T-cell (primary cell): ENCODE data around the gene OR5M3. TPM values are rescaled to one million over a fixed set of nuclear protein-coding genes. Genes with fewer than 3 reads are reported as not detected.

ENCODE experiments used
- ATAC-seq, 4 experiments: fragments of 200-7000 bp in 3 of 4; fragments of 150-1000 bp in 1 of 4; cut with Tn5 transposase; replicated peaks in 1 of 4; 1 replicate in 3 of 4; 2 replicates in 1 of 4; pipeline ENCODE4 v1.10.0; 2021; ENCODE audit warnings: moderate library complexity in 3 of 4, mild to moderate bottlenecking in 2 of 4, moderate number of reproducible peaks in 1 of 4
- CTCF ChIA-PET, 2 donors: fragments of 300-600 bp; sonication (Branson Sonifier 250); formaldehyde crosslinking; loops; one replicate each; lab custom pipeline; 2022; ENCODE audit warnings: antibody characterized with exemption in 2 of 2; lab: Charles Lee
- POLR2A ChIA-PET, 2 donors: fragments of 300-600 bp; sonication (Branson Sonifier 250); formaldehyde crosslinking; loops; one replicate each; lab custom pipeline; 2022; ENCODE audit warnings: antibody characterized with exemption in 2 of 2; lab: Charles Lee
- DNase-seq, 35 experiments: peaks; one replicate each; pipeline versions ENCODE4 v3.0.0 to v3.0.0-alpha.2; 2013 to 2023
- H3K27ac ChIP-seq: one replicate; pipeline ENCODE4 v1.5.1; 2013; ENCODE audit warnings: low read length
- H3K27me3 ChIP-seq, 2 experiments: replicated peaks in 1 of 2; 1 replicate in 1 of 2; 2 replicates in 1 of 2; pipeline versions ENCODE4 v1.6.1 to v1.7.0; 2013; ENCODE audit warnings: low read length in 1 of 2, mixed read lengths in 1 of 2; ENCODE audit not compliant: control insufficient read depth in 2 of 2, insufficient read depth in 2 of 2; ENCODE audit errors: extremely low read depth in 1 of 2
- H3K36me3 ChIP-seq, 2 donors: 1 replicate in 1 of 2; 2 replicates in 1 of 2; pipeline versions ENCODE4 v1.6.1 to v1.7.0; 2013; ENCODE audit warnings: low read length in 1 of 2; ENCODE audit not compliant: control insufficient read depth in 2 of 2, insufficient read depth in 1 of 2; ENCODE audit errors: extremely low read depth in 1 of 2
- H3K4me1 ChIP-seq, 2 experiments: 1 replicate in 1 of 2; 2 replicates in 1 of 2; pipeline versions ENCODE4 v1.6.1 to v1.7.0; 2013; ENCODE audit warnings: low read length in 2 of 2, mixed read lengths in 1 of 2; ENCODE audit not compliant: insufficient read depth in 2 of 2, control insufficient read depth in 1 of 2; ENCODE audit errors: extremely low read depth in 1 of 2
- H3K4me3 ChIP-seq, 2 donors: 1 replicate in 1 of 2; 2 replicates in 1 of 2; pipeline versions ENCODE4 v1.5.1 to v1.7.0; 2013; ENCODE audit warnings: mild to moderate bottlenecking in 2 of 2, low read length in 1 of 2, moderate library complexity in 1 of 2; ENCODE audit not compliant: control insufficient read depth in 1 of 2; ENCODE audit errors: extremely low read depth in 1 of 2
- H3K9me3 ChIP-seq: 2 replicates; pipeline ENCODE4 v1.7.0; 2013
- H3K27ac Mint-ChIP-seq, 2 donors: one replicate each; pipeline ENCODE4 v1.8.0; 2020 to 2021; ENCODE audit warnings: mild to moderate bottlenecking in 2 of 2, mixed read lengths in 2 of 2
- H3K27me3 Mint-ChIP-seq, 2 donors: one replicate each; pipeline ENCODE4 v1.8.0; 2021 to 2022; ENCODE audit warnings: mixed read lengths in 2 of 2
- H3K36me3 Mint-ChIP-seq: one replicate; pipeline ENCODE4 v1.8.0; 2021; ENCODE audit warnings: mixed read lengths
- H3K4me1 Mint-ChIP-seq, 3 donors: one replicate each; pipeline ENCODE4 v1.8.0; 2020 to 2022; ENCODE audit warnings: mixed read lengths in 3 of 3, mild to moderate bottlenecking in 1 of 3
- H3K4me3 Mint-ChIP-seq, 3 donors: one replicate each; pipeline ENCODE4 v1.8.0; 2020 to 2022; ENCODE audit warnings: mild to moderate bottlenecking in 3 of 3, mixed read lengths in 3 of 3, moderate library complexity in 3 of 3
- H3K9me3 Mint-ChIP-seq, 3 donors: one replicate each; pipeline ENCODE4 v1.8.0; 2020 to 2022; ENCODE audit warnings: mixed read lengths in 3 of 3
- WGBS: methylation state at CpG from one replicate; pipeline ENCODE4 v1.1.5; 2013; ENCODE audit warnings: missing lambda C conversion rate; ENCODE audit not compliant: insufficient coverage; 5-methylcytosine and 5-hydroxymethylcytosine counted together
- total RNA-seq, 35 experiments: library from RNA in 6 of 35; stranded (reverse) in 6 of 35; fragments of 120-200 nt in 1 of 35; gene quantifications; one replicate each; pipeline versions ENCODE4 v1.2.1 to v1.2.4 and lab custom pipeline; 2013 to 2026

Gene OR5M3
- total RNA-seq, result not detected
- not detected for total RNA-seq (2013)
- 0 reads per million in 29 experiments for total RNA-seq (lab: John Stamatoyannopoulos, UW)

DNA sequence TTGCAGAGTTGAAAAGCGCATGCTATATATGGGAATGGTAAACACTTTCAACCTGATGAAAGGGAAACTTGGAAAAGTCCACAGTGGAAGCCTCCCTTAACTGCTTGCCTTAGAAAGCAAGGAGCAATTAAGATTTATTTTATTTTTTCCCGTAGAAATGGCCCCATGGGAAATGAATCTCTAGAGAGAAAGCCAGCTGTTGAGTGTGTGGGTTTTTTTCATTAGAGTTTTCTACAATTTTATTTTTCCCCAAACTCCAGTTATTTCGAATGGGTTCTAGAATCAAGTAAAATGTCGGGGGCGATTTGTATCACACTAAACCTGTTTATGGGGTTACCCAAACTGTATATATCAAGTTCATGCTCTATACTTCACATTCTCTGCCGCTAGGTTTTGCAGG is at the start of gene OR5M3:
Gene OR5M3, minus strand, starts transcription at position 101 of the 400 bp plus-strand sequence. CDS start 2,855 bp downstream, outside the sequence.
- Mint-ChIP-seq H3K4me1 (no peaks in the 10 kb centered on the region), H3K36me3 (no peaks in the 10 kb centered on the region), H3K9me3 (peaks cover 4 to 7% (median 5%) of the 10 kb centered on the region in 3 donors), H3K27ac (no peak within 1 kb of the TSS), H3K27me3 (no peaks in the 10 kb centered on the region), H3K4me3 (no peak within 1 kb of the TSS)
- Histone ChIP-seq H3K36me3 (no peaks in the 10 kb centered on the region), H3K4me3 (no peak within 1 kb of the TSS), H3K27ac (no peak within 1 kb of the TSS), H3K9me3 (no peaks in the 10 kb centered on the region), H3K27me3 (no peaks in the 10 kb centered on the region), H3K4me1 (no peaks in the 10 kb centered on the region)
- WGBS, result no CpG with 5 or more reads among the region's 6 CpGs
- DNase-seq (no peak), ATAC-seq (no peak)
- CTCF ChIA-PET, result no interaction called here
- POLR2A ChIA-PET, result no interaction called here

- no peaks in the 10 kb centered on the region for H3K4me1 Mint-ChIP-seq
- DNase-seq, result no peak
- Histone ChIP-seq H3K36me3 (no peaks in the 10 kb centered on the region), H3K27ac (no peak overlapping the region), H3K9me3 (no peaks in the 10 kb centered on the region), H3K4me3 (no peak overlapping the region), H3K4me1 (no peaks in the 10 kb centered on the region), H3K27me3 (no peaks in the 10 kb centered on the region)
- H3K27ac Mint-ChIP-seq, result no peak overlapping the region
- ChIA-PET POLR2A (no interaction called here), CTCF (no interaction called here)
- H3K9me3 Mint-ChIP-seq, result peaks cover 16 to 20% (median 17%) of the 10 kb centered on the region in 3 donors
- WGBS, result 65% methylated on average over 2 of the region's 5 CpGs
- no peaks in the 10 kb centered on the region for H3K27me3 Mint-ChIP-seq
- H3K36me3 Mint-ChIP-seq, result no peaks in the 10 kb centered on the region
- H3K4me3 Mint-ChIP-seq, result no peak overlapping the region
- ATAC-seq, result no peak
Measured at GRCh38 chr11:56522008-56522407, 48.9 kb upstream of the OR5M3 start.

DNA sequence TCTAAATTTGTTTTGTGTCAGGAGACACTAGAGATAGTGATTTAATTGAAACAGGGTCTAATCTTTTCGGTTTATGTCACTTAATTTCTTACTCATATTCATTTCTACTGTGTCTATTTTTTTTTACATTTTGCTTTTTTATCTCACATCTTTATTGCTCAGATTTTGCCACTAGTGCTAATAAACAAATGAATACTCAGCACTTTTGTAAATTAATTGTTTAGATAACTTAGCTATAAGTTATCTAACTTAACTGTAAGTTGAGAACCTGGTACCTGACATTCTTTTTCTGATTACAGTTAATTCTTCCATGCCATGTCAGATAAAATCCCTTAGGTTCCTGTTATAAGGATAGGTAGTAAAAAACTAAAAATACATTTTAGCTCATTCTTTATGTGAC is 40.1 kb upstream of the OR5M3 start:
- ATAC-seq, result no peak
- H3K27ac ChIP-seq, result no peak overlapping the region
- no peak overlapping the region for H3K4me3 Mint-ChIP-seq
- no peak for DNase-seq
- no peaks in the 10 kb centered on the region for H3K27me3 ChIP-seq
- H3K9me3 ChIP-seq, result no peaks in the 10 kb centered on the region
- H3K36me3 Mint-ChIP-seq, result no peaks in the 10 kb centered on the region
- ChIA-PET CTCF (no interaction called here), POLR2A (no interaction called here)
- H3K9me3 Mint-ChIP-seq, result peaks cover 9 to 16% (median 9%) of the 10 kb centered on the region in 3 donors
- H3K4me3 ChIP-seq, result no peak overlapping the region
- H3K4me1 ChIP-seq, result no peaks in the 10 kb centered on the region
- no peaks in the 10 kb centered on the region for H3K4me1 Mint-ChIP-seq
- no peaks in the 10 kb centered on the region for H3K27me3 Mint-ChIP-seq
- no peaks in the 10 kb centered on the region for H3K36me3 ChIP-seq
- WGBS, result no CpG with 5 or more reads among the region's 1 CpG
- no peak overlapping the region for H3K27ac Mint-ChIP-seq

- Mint-ChIP-seq H3K4me1 (no peaks in the 10 kb centered on the region), H3K9me3 (peaks cover 9 to 16% (median 11%) of the 10 kb centered on the region in 3 donors), H3K4me3 (no peak overlapping the region), H3K27ac (no peak overlapping the region), H3K27me3 (no peaks in the 10 kb centered on the region), H3K36me3 (no peaks in the 10 kb centered on the region)
- no peak for ATAC-seq
- H3K27me3 ChIP-seq, result no peaks in the 10 kb centered on the region
- no CpG with 5 or more reads among the region's 1 CpG for WGBS
- no peaks in the 10 kb centered on the region for H3K4me1 ChIP-seq
- ChIA-PET POLR2A (no interaction called here), CTCF (no interaction called here)
- no peaks in the 10 kb centered on the region for H3K9me3 ChIP-seq
- no peak for DNase-seq
- H3K27ac ChIP-seq, result no peak overlapping the region
- H3K4me3 ChIP-seq, result no peak overlapping the region
- H3K36me3 ChIP-seq, result no peaks in the 10 kb centered on the region
Measured at GRCh38 chr11:56509439-56509838, 36.3 kb upstream of the OR5M3 start.

DNA sequence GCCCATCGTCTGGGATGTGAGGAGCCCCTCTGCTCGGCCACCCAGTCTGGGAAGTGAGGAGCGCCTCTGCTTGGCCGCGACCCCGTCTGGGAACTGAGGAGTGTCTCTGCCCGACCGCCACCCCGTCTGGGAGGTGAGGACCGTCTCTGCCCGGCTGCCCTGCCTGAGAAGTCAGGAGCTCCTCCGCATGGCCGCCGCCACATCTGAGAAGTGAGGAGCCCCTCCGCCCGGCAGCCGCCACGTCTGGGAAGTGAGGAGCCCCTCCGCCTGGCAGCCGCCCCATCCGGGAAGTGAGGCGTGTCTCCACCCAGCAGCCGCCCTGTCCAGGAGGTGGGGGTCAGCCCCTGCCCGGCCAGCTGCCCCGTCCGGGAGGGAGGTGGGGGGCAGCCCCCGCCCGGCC is 23.9 kb upstream of the OR5M3 start:
- Histone ChIP-seq H3K27ac (no peak overlapping the region), H3K4me3 (no peak overlapping the region), H3K4me1 (no peaks in the 10 kb centered on the region), H3K36me3 (no peaks in the 10 kb centered on the region), H3K27me3 (no peaks in the 10 kb centered on the region), H3K9me3 (no peaks in the 10 kb centered on the region)
- peaks cover 16 to 23% (median 20%) of the 10 kb centered on the region in 3 donors for H3K9me3 Mint-ChIP-seq
- no peaks in the 10 kb centered on the region for H3K4me1 Mint-ChIP-seq
- DNase-seq (no peak), ATAC-seq (no peak)
- ChIA-PET POLR2A (no interaction called here), CTCF (no interaction called here)
- no peaks in the 10 kb centered on the region for H3K36me3 Mint-ChIP-seq
- no peaks in the 10 kb centered on the region for H3K27me3 Mint-ChIP-seq
- 94% methylated on average over 21 of the region's 28 CpGs for WGBS
- H3K27ac Mint-ChIP-seq, result no peak overlapping the region
- no peak overlapping the region for H3K4me3 Mint-ChIP-seq

DNA sequence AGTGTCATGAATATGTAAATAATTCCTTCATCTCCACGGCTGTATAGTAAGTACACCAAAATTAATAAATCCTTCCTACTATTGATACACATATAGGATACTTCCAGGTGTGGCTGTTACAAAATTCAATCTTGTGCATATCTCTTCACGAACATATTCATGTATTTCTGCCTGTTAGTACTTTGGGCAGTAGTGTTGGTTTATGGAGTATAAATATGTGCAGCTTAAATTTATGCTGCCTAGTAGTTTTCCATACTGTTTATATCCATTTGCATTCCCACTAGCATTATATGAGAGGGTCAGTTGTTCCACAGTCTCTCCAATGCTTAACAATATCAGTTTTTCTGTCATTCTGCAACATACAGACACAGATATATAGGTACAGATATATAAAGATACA is 22.0 kb upstream of the OR5M3 start:
- CTCF ChIA-PET, result no interaction called here
- Histone ChIP-seq H3K27me3 (no peaks in the 10 kb centered on the region), H3K36me3 (no peaks in the 10 kb centered on the region), H3K4me1 (no peaks in the 10 kb centered on the region), H3K27ac (no peak overlapping the region), H3K4me3 (no peak overlapping the region), H3K9me3 (no peaks in the 10 kb centered on the region)
- Mint-ChIP-seq H3K27ac (no peak overlapping the region), H3K36me3 (no peaks in the 10 kb centered on the region), H3K9me3 (peaks cover 16 to 32% (median 24%) of the 10 kb centered on the region in 3 donors), H3K4me3 (no peak overlapping the region), H3K27me3 (no peaks in the 10 kb centered on the region), H3K4me1 (no peaks in the 10 kb centered on the region)
- no peak for ATAC-seq
- POLR2A ChIA-PET, result no interaction called here
- DNase-seq, result no peak
- no CpG with 5 or more reads among the region's 2 CpGs for WGBS

DNA sequence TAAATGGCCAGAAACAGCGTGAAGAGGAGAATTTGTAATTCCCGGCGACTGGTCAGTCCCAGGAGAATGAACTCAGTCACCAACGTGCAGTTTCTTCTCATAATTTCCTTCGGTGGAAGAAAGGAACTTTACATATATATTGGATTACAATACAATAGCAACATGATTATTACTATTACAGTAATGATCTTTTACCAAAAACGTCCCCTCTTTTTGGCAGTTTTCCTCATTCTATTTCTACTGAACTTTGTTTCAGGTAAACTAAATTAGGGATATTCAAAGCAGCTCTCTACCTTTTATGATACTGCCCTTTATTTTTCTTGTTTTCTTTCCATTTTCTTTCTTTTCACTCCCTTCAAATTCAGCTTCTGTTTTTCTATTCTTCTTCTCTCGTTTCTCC is 18.1 kb upstream of the OR5M3 start, which contains the start of gene OR5M8:
Gene OR5M8, minus strand, starts transcription at position 101 of the 400 bp plus-strand sequence. Its CDS starts 0 bp downstream, at position 101.
- DNase-seq (no peak), ATAC-seq (no peak)
- Mint-ChIP-seq H3K27me3 (no peaks in the 10 kb centered on the region), H3K4me1 (no peaks in the 10 kb centered on the region), H3K36me3 (no peaks in the 10 kb centered on the region), H3K9me3 (peaks cover 11 to 32% (median 24%) of the 10 kb centered on the region in 3 donors), H3K27ac (no peak within 1 kb of the TSS), H3K4me3 (no peak within 1 kb of the TSS)
- H3K27ac ChIP-seq, result no peak within 1 kb of the TSS
- H3K27me3 ChIP-seq, result no peaks in the 10 kb centered on the region
- ChIA-PET POLR2A (no interaction called here), CTCF (no interaction called here)
- 40% methylated on average over 1 of the region's 7 CpGs for WGBS
- no peaks in the 10 kb centered on the region for H3K36me3 ChIP-seq
- no peak within 1 kb of the TSS for H3K4me3 ChIP-seq
- no peaks in the 10 kb centered on the region for H3K4me1 ChIP-seq
- no peaks in the 10 kb centered on the region for H3K9me3 ChIP-seq
